ENCODE results near the gene CD40. TPM values are rescaled to one million over a fixed set of nuclear protein-coding genes. Genes with fewer than 3 reads are reported as not detected.

CD40 gene
- total and polyA plus RNA-seq, 3 donors from 2014 or later, result 5.0 to 8.8 (median 5.3) TPM

- 81 to 82% methylated on average over 8 of the region's 8 CpGs for WGBS, 2 donors
- Histone ChIP-seq H3K9me3 (no peaks in the 10 kb centered on the region), H3K36me3 (ENCODE audit: low read depth, missing control alignments) (no peaks in the 10 kb centered on the region), H3K4me3 (no peak overlapping the region), H3K4me1 (no peaks in the 10 kb centered on the region), H3K27ac (no peak overlapping the region), H3K27me3 (no peaks in the 10 kb centered on the region)
- no peak for DNase-seq
- intact Hi-C loops (cut with DNase I; ENCODE audit: low total_unique reads), result no loop called here
- TF ChIP-seq CTCF (IDR thresholded peaks at IDR 0.05) (no peak), POLR2A (IDR thresholded peaks at IDR 0.05) (no peak)
These were observed 60.8 kb downstream of the CD40 start for GRCh38 chr20:46178891-46179290.

Other genes with a start within 250 kb of the CD40 start
- 10 to 100 TPM; 24.0 to 24.5 TPM for gene ZSWIM1, start 237.1 kb upstream of the CD40 start, total RNA-seq
- 11.4 TPM for gene ZSWIM1, start 237.1 kb upstream of the CD40 start, polyA plus RNA-seq (ENCODE audit: insufficient read depth, low read depth, low replicate concordance)
- gene SPATA25, start 230.7 kb upstream of the CD40 start, total RNA-seq, result 10 to 100 TPM; 14.9 to 26.0 TPM
- gene SPATA25, start 230.7 kb upstream of the CD40 start, polyA plus RNA-seq (ENCODE audit: insufficient read depth, low read depth, low replicate concordance), result 59.4 TPM
- gene NEURL2, start 227.1 kb upstream of the CD40 start, total RNA-seq, result 1 to 10 TPM; 7.0 to 9.1 TPM
- 1.9 TPM for gene NEURL2, start 227.1 kb upstream of the CD40 start, polyA plus RNA-seq (ENCODE audit: insufficient read depth, low read depth, low replicate concordance)
- 100 to 1,000 TPM; 112 to 223 TPM for gene CTSA, start 227.0 kb upstream of the CD40 start, total RNA-seq
- gene CTSA, start 227.0 kb upstream of the CD40 start, polyA plus RNA-seq (ENCODE audit: insufficient read depth, low read depth, low replicate concordance), result 103 TPM
- 10 to 100 TPM; 53.3 to 80.0 TPM for gene PLTP, start 206.2 kb upstream of the CD40 start, total RNA-seq
- 105 TPM for gene PLTP, start 206.2 kb upstream of the CD40 start, polyA plus RNA-seq (ENCODE audit: insufficient read depth, low read depth, low replicate concordance)
- 10 to 100 TPM; 39.4 to 48.7 TPM for gene PCIF1, start 183.6 kb upstream of the CD40 start, total RNA-seq
- gene PCIF1, start 183.6 kb upstream of the CD40 start, polyA plus RNA-seq (ENCODE audit: insufficient read depth, low read depth, low replicate concordance), result 39.3 TPM
- gene ZNF335, start 146.1 kb upstream of the CD40 start, total RNA-seq, result 10 to 100 TPM; 50.5 to 53.5 TPM
- 25.3 TPM for gene ZNF335, start 146.1 kb upstream of the CD40 start, polyA plus RNA-seq (ENCODE audit: insufficient read depth, low read depth, low replicate concordance)
- under 1 TPM; 0.39 to 0.56 TPM for gene MMP9, start 109.4 kb upstream of the CD40 start, total RNA-seq
- gene MMP9, start 109.4 kb upstream of the CD40 start, polyA plus RNA-seq (ENCODE audit: insufficient read depth, low read depth, low replicate concordance), result 10.0 TPM
- 1 to 10 TPM; 5.5 to 9.2 TPM for gene SLC12A5, start 89.1 kb upstream of the CD40 start, total RNA-seq
- gene SLC12A5, start 89.1 kb upstream of the CD40 start, polyA plus RNA-seq (ENCODE audit: insufficient read depth, low read depth, low replicate concordance), result 15.5 TPM
- 10 to 100 TPM; 55.6 to 66.2 TPM for gene NCOA5, start 28.4 kb upstream of the CD40 start, total RNA-seq
- gene NCOA5, start 28.4 kb upstream of the CD40 start, polyA plus RNA-seq (ENCODE audit: insufficient read depth, low read depth, low replicate concordance), result 64.0 TPM
- gene CDH22, start 190.2 kb downstream of the CD40 start, total RNA-seq, result 1 to 10 TPM; 1.8 to 2.6 TPM
- 2.6 TPM for gene CDH22, start 190.2 kb downstream of the CD40 start, polyA plus RNA-seq (ENCODE audit: insufficient read depth, low read depth, low replicate concordance)

All from testis (tissue), 3 donors.